Stimulated activated CD4-positive, alpha-beta T cell treated with anti-CD3 and anti-CD28 coated beads, Interleukin-2, amount 100 ng/mL, for 4 hours (primary cell): ENCODE data around the gene EDC4.

Experiments
- DNase-seq: peaks from one replicate; pipeline ENCODE4 v3.0.0-alpha.2; 2020; ENCODE audit warnings: low read depth

Gene EDC4

GRCh38 chr16:67879936-67880335 lies 7.1 kb downstream of the EDC4 start:
- no peak for DNase-seq

- no peak for DNase-seq
Measured at GRCh38 chr16:67880584-67880983, 7.7 kb downstream of the EDC4 start.

GRCh38 chr16:67881621-67882161 lies 8.8 kb downstream of the EDC4 start:
- DNase-seq, result no peak

GRCh38 chr16:67882374-67883145 lies 9.7 kb downstream of the EDC4 start:
- no peak for DNase-seq

- no peak for DNase-seq
Measured at GRCh38 chr16:67883146-67883871, 10.5 kb downstream of the EDC4 start.

GRCh38 chr16:67883872-67884261 lies 11.0 kb downstream of the EDC4 start:
- DNase-seq, result peak; percentile 67

GRCh38 chr16:67884684-67885083 lies 11.8 kb downstream of the EDC4 start, which contains the start of gene NRN1L:
Gene NRN1L (plus strand): TSS chr16:67884885. CDS start chr16:67884904, 19 bp downstream.
- DNase-seq, result no peak

GRCh38 chr16:67885545-67885944 lies 12.7 kb downstream of the EDC4 start:
- DNase-seq, result no peak

- no peak for DNase-seq
Measured at GRCh38 chr16:67885976-67886375, 13.1 kb downstream of the EDC4 start.

- no peak for DNase-seq
Measured at GRCh38 chr16:67886387-67886786, 13.5 kb downstream of the EDC4 start.

- no peak for DNase-seq
Measured at GRCh38 chr16:67888331-67888730, 15.5 kb downstream of the EDC4 start.

- DNase-seq, result no peak
Measured at GRCh38 chr16:67892375-67892774, 19.5 kb downstream of the EDC4 start.

- peak; percentile 90 for DNase-seq
Measured at GRCh38 chr16:67892899-67893742, 20.3 kb downstream of the EDC4 start, which contains the start of gene PSKH1. Gene PSKH1 (plus strand): TSS chr16:67893254. CDS start chr16:67908750, 15,496 bp downstream.

- DNase-seq, result no peak
Measured at GRCh38 chr16:67893743-67894399, 21.0 kb downstream of the EDC4 start.

- no peak for DNase-seq
Measured at GRCh38 chr16:67897231-67897630, 24.4 kb downstream of the EDC4 start.

GRCh38 chr16:67901734-67902133 lies 28.9 kb downstream of the EDC4 start:
- no peak for DNase-seq

- no peak for DNase-seq
Measured at GRCh38 chr16:67902831-67903230, 30.0 kb downstream of the EDC4 start.

GRCh38 chr16:67907397-67908180 lies 34.7 kb downstream of the EDC4 start:
- DNase-seq, result no peak

GRCh38 chr16:67909056-67909742 lies 36.3 kb downstream of the EDC4 start:
- no peak for DNase-seq

GRCh38 chr16:67910158-67910557 lies 37.3 kb downstream of the EDC4 start:
- DNase-seq, result no peak
